Measurements from ENCODE around the gene ISL2.

- TF ChIP-seq, protein P1, sequence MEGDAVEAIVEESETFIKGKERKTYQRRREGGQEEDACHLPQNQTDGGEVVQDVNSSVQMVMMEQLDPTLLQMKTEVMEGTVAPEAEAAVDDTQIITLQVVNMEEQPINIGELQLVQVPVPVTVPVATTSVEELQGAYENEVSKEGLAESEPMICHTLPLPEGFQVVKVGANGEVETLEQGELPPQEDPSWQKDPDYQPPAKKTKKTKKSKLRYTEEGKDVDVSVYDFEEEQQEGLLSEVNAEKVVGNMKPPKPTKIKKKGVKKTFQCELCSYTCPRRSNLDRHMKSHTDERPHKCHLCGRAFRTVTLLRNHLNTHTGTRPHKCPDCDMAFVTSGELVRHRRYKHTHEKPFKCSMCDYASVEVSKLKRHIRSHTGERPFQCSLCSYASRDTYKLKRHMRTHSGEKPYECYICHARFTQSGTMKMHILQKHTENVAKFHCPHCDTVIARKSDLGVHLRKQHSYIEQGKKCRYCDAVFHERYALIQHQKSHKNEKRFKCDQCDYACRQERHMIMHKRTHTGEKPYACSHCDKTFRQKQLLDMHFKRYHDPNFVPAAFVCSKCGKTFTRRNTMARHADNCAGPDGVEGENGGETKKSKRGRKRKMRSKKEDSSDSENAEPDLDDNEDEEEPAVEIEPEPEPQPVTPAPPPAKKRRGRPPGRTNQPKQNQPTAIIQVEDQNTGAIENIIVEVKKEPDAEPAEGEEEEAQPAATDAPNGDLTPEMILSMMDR (optimal IDR thresholded peaks at IDR 0.05 in 1 of 3, IDR thresholded peaks at IDR 0.05 in 1 of 3, conservative IDR thresholded peaks at IDR 0.05 in 1 of 3; ENCODE audit: extremely low read depth in 1 of 3, insufficient read depth in 2 of 3, low read length in 3 of 3): no peak
- TF ChIP-seq EZH2 (IDR thresholded peaks at IDR 0.05; ENCODE audit: low read length): no peak
These were observed 7.6 kb upstream of the ISL2 start for GRCh38 chr15:76328958-76329357.

Data from keratinocyte (primary cell).